Ishikawa (cell line): ENCODE data around the gene PPP1R9A.

Experiments used
- CEBPB ChIP-seq: IDR thresholded peaks from 2 replicates; pipeline ENCODE4 v1.6.1; 2012
- CREB1 ChIP-seq: IDR thresholded peaks from 2 replicates; pipeline ENCODE4 v1.6.1; 2012; ENCODE audit warnings: low read depth
- EGR1 ChIP-seq: IDR thresholded peaks from 2 replicates; pipeline ENCODE4 v1.6.1; 2012
- EP300 ChIP-seq: IDR thresholded peaks from 2 replicates; pipeline ENCODE4 v1.6.1; 2012; ENCODE audit warnings: borderline replicate concordance
- FOXM1 ChIP-seq: IDR thresholded peaks from 2 replicates; pipeline ENCODE4 v1.6.1; 2012; ENCODE audit warnings: low read depth, borderline replicate concordance
- MAX ChIP-seq: IDR thresholded peaks from 2 replicates; pipeline ENCODE4 v1.6.1; 2012
- NFIC ChIP-seq: IDR thresholded peaks from 2 replicates; pipeline ENCODE4 v1.6.1; 2012
- RAD21 ChIP-seq: IDR thresholded peaks from 2 replicates; pipeline ENCODE4 v1.6.1; 2012; ENCODE audit warnings: low read depth
- TAF1 ChIP-seq: IDR thresholded peaks from 2 replicates; pipeline ENCODE4 v1.6.1; 2012; ENCODE audit warnings: low read depth, mild to moderate bottlenecking
- TCF12 ChIP-seq: IDR thresholded peaks from 2 replicates; pipeline ENCODE4 v1.6.1; 2012; ENCODE audit warnings: low read depth
- TEAD4 ChIP-seq: IDR thresholded peaks from 2 replicates; pipeline ENCODE4 v1.6.1; 2012
- USF1 ChIP-seq: IDR thresholded peaks from 2 replicates; pipeline ENCODE4 v1.6.1; 2012
- YY1 ChIP-seq: IDR thresholded peaks from 2 replicates; pipeline ENCODE4 v1.6.1; 2012; ENCODE audit warnings: low read depth
- ZBTB7A ChIP-seq: IDR thresholded peaks from 2 replicates; pipeline ENCODE4 v1.6.1; 2012; ENCODE audit warnings: low read depth
- TF ChIP-seq, protein P1 (sequence below): IDR thresholded peaks from 2 replicates; pipeline ENCODE4 v1.6.1; 2012; ENCODE audit warnings: low read depth, mild to moderate bottlenecking

Gene PPP1R9A

GRCh38 chr7:94901981-94902380 lies 5.4 kb upstream of the PPP1R9A start:
- TF ChIP-seq TCF12 = no peak
- TF ChIP-seq NFIC = no peak
- no peak for TF ChIP-seq EP300
- TF ChIP-seq TAF1 = no peak
- TF ChIP-seq EGR1 = no peak
- no peak for TF ChIP-seq USF1
- no peak for TF ChIP-seq CREB1
- TF ChIP-seq ZBTB7A = no peak
- TF ChIP-seq FOXM1 = no peak
- TF ChIP-seq MAX = no peak
- TF ChIP-seq RAD21 = no peak
- TF ChIP-seq CEBPB = no peak
- TF ChIP-seq, protein P1, sequence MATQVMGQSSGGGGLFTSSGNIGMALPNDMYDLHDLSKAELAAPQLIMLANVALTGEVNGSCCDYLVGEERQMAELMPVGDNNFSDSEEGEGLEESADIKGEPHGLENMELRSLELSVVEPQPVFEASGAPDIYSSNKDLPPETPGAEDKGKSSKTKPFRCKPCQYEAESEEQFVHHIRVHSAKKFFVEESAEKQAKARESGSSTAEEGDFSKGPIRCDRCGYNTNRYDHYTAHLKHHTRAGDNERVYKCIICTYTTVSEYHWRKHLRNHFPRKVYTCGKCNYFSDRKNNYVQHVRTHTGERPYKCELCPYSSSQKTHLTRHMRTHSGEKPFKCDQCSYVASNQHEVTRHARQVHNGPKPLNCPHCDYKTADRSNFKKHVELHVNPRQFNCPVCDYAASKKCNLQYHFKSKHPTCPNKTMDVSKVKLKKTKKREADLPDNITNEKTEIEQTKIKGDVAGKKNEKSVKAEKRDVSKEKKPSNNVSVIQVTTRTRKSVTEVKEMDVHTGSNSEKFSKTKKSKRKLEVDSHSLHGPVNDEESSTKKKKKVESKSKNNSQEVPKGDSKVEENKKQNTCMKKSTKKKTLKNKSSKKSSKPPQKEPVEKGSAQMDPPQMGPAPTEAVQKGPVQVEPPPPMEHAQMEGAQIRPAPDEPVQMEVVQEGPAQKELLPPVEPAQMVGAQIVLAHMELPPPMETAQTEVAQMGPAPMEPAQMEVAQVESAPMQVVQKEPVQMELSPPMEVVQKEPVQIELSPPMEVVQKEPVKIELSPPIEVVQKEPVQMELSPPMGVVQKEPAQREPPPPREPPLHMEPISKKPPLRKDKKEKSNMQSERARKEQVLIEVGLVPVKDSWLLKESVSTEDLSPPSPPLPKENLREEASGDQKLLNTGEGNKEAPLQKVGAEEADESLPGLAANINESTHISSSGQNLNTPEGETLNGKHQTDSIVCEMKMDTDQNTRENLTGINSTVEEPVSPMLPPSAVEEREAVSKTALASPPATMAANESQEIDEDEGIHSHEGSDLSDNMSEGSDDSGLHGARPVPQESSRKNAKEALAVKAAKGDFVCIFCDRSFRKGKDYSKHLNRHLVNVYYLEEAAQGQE = no peak
- TF ChIP-seq YY1 = no peak
- TF ChIP-seq TEAD4 = no peak

DNA sequence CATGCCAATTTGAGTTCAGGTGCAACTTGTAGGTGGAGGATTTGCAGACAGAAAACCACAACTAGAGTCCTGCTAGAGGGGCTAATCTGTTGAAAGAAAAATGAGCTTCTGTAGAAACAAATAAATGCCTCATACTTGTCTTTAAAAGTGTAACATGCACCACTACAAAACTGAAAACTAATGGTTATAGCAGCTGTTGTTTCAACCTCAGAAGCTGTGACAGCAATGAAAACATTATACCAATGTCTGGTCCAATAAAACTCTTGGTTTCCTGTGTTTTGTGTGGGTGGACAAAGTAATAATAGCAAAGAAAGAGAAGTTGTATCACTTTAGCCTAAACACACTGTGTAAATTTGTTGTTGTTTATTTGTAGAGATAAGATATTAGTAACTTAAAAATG lies 3.4 kb upstream of the PPP1R9A start:
- no peak for TF ChIP-seq CREB1

DNA sequence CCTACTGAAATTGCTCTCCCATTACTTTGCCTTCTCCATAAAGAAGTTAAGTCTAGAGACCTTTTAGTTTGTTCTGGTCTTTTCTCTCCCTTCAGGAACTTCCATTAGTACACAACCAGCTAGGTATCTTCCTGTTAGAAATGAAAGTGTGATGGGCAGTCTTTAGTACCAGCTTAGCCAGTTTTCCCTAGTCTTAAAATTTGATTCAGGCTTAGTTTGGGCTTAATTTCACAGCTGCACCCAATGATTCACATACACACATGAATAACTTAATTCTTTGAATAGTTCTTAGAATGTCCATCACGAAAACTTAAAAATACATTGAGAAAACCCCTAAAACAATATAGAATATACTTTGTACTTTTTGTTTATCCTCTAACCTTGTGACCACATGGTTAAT lies 2.4 kb upstream of the PPP1R9A start:
- TF ChIP-seq CEBPB (no peak), TCF12 (no peak), TAF1 (no peak), USF1 (no peak), EGR1 (no peak), MAX (no peak)
- TF ChIP-seq, protein P1 = no peak

- TF ChIP-seq CREB1 (no peak), CEBPB (no peak), RAD21 (no peak), EGR1 (no peak), FOXM1 (no peak), MAX (no peak), TAF1 (no peak), EP300 (no peak), TEAD4 (no peak), USF1 (no peak), NFIC (no peak), YY1 (no peak), TCF12 (no peak), ZBTB7A (no peak)
- TF ChIP-seq, protein P1 = no peak
These were observed 1.1 kb upstream of the PPP1R9A start for GRCh38 chr7:94906065-94906851.
